MCF 10A (cell line): Measurements from ENCODE around the gene IRF2BP2. TPM values are rescaled to one million over a fixed set of nuclear protein-coding genes. Genes with fewer than 3 reads are reported as not detected.

Source experiments
- Bru-seq: library from RNA; stranded (reverse); fragments of 400-500 nt; gene quantifications from one replicate; lab custom pipeline; 2021; lab: Mats Ljungman, UMichigan
- BruChase-seq, 2 experiments: library from RNA; stranded (reverse); fragments of 400-500 nt; gene quantifications; one replicate each; lab custom pipeline; 2021; lab: Mats Ljungman, UMichigan
- BruUV-seq: library from RNA; stranded (reverse); fragments of 400-500 nt; replicated peaks from 2 replicates; lab custom pipeline; 2021; lab: Mats Ljungman, UMichigan
- CTCF ChIA-PET: fragments of 300-600 bp; sonication (Branson Sonifier 250); formaldehyde crosslinking; extraction: SDS; loops from one replicate; lab custom pipeline; 2021; ENCODE audit warnings: antibody characterized with exemption, inconsistent platforms; lab: Yijun Ruan, JAX
- POLR2A ChIA-PET: fragments of 300-600, 350-650 bp; sonication (Branson Sonifier 250); formaldehyde crosslinking; extraction: SDS; loops from one replicate; lab custom pipeline; 2020; ENCODE audit warnings: antibody characterized with exemption, inconsistent platforms; lab: Yijun Ruan, JAX
- DNase-seq: peaks from one replicate; pipeline ENCODE4 v3.0.0-alpha.2; 2018; ENCODE audit not compliant: unreplicated experiment
- H3K27ac Mint-ChIP-seq: one replicate; pipeline ENCODE4 v1.8.0; 2022; ENCODE audit warnings: mild to moderate bottlenecking, low read depth, mixed read lengths; ENCODE audit not compliant: unreplicated experiment
- H3K27me3 Mint-ChIP-seq: one replicate; pipeline ENCODE4 v1.8.0; 2022; ENCODE audit warnings: mixed read lengths; ENCODE audit not compliant: insufficient read depth, unreplicated experiment
- H3K36me3 Mint-ChIP-seq: one replicate; pipeline ENCODE4 v1.8.0; 2022; ENCODE audit warnings: mild to moderate bottlenecking, moderate library complexity, mixed read lengths; ENCODE audit not compliant: insufficient read depth, unreplicated experiment
- H3K4me1 Mint-ChIP-seq: one replicate; pipeline ENCODE4 v1.8.0; 2022; ENCODE audit warnings: mixed read lengths; ENCODE audit not compliant: insufficient read depth, unreplicated experiment
- H3K4me3 Mint-ChIP-seq: one replicate; pipeline ENCODE4 v1.8.0; 2022; ENCODE audit warnings: mild to moderate bottlenecking, moderate library complexity, mixed read lengths; ENCODE audit not compliant: unreplicated experiment
- H3K9me3 Mint-ChIP-seq: one replicate; pipeline ENCODE4 v1.8.0; 2022; ENCODE audit warnings: mixed read lengths; ENCODE audit not compliant: unreplicated experiment
- intact Hi-C: fragments of 100-400 bp; cut with micrococcal nuclease; formaldehyde crosslinking; loops from 2 replicates; pipeline ENCODE4 v1.14.1; 2022
- long read RNA-seq: library from polyadenylated mRNA; stranded (forward); transcript quantifications from one replicate; pipeline ENCODE4 v2.0.0, GENCODE V29; 2022
- total RNA-seq: library from RNA; stranded (reverse); gene quantifications from 2 replicates; pipeline ENCODE4 v1.2.3, GENCODE V29; 2022
- TF ChIP-seq, protein P1 (sequence below): fragments of 200-600 bp; IDR thresholded peaks from one replicate; pipeline ENCODE4 v1.8.0; 2022; ENCODE audit warnings: antibody characterized with exemption, mild to moderate bottlenecking; ENCODE audit not compliant: unreplicated experiment

IRF2BP2 gene
- 149 and 217 TPM in 2 replicates for total RNA-seq
- percentile 99 among the genes with signal in this experiment for Bru-seq, nascent RNA
- BruChase-seq, experiment 1, labeled RNA remaining after a 6-hour chase: percentile 94 among the genes with signal in this experiment
- BruChase-seq, experiment 2, labeled RNA remaining after a 2-hour chase: percentile 100 among the genes with signal in this experiment
- long read RNA-seq, full-length matches to known transcripts: 85 of 190 reads
- long read RNA-seq, partial matches to known transcripts: 0 of 190 reads
- long read RNA-seq, other reads (novel, unspliced or antisense): 105 of 190 reads

DNA sequence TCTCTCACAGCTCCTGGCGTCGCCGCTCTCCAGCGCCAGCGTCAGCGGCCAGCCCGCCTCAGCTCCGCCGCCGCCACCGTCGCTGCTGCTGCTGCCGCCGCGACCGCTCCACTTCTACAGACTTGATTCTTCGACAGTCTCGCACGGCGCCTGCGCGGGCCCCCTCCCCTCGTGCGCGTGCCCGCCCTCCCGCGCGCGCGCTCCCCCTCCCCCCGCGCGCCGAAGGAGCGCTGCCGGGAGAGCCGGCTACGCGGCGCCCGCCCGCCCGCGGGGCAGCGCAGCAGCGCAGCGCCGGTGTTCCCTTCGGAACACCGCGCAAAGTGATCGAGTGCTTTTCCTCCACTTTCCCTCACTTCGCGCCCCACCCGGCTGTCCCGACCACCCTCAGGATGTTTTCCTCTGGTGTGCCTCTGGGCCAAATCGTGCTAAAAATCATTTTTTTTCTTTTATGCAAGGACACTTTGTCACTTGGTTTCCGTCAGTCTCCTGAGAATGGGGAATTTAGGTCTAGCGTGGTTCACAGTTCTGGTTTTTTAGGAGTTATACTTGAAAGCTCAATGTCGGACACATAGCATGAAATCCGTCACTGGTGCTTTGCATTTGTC, at the start of gene IRF2BP2:
TSS of gene IRF2BP2 (minus strand) at position 118 of the 605 bp plus-strand sequence. CDS start 684 bp downstream, outside the sequence.
- no TSS peak for BruUV-seq
- H3K27me3 Mint-ChIP-seq: no peaks in the 10 kb centered on the region
- peak within 1 kb of the TSS; percentile 95 for H3K27ac Mint-ChIP-seq
- intact Hi-C loops: loop anchor here (1.0 to 10.0 kb wide), 4 partner anchors 372 to 895 kb away; partner anchors contain the start of gene B3GALNT2
- H3K9me3 Mint-ChIP-seq: no peaks in the 10 kb centered on the region
- peak; percentile 93 for DNase-seq
- TF ChIP-seq, protein P1, sequence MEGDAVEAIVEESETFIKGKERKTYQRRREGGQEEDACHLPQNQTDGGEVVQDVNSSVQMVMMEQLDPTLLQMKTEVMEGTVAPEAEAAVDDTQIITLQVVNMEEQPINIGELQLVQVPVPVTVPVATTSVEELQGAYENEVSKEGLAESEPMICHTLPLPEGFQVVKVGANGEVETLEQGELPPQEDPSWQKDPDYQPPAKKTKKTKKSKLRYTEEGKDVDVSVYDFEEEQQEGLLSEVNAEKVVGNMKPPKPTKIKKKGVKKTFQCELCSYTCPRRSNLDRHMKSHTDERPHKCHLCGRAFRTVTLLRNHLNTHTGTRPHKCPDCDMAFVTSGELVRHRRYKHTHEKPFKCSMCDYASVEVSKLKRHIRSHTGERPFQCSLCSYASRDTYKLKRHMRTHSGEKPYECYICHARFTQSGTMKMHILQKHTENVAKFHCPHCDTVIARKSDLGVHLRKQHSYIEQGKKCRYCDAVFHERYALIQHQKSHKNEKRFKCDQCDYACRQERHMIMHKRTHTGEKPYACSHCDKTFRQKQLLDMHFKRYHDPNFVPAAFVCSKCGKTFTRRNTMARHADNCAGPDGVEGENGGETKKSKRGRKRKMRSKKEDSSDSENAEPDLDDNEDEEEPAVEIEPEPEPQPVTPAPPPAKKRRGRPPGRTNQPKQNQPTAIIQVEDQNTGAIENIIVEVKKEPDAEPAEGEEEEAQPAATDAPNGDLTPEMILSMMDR: no peak
- peaks cover 47% of the 10 kb centered on the region for H3K36me3 Mint-ChIP-seq
- CTCF ChIA-PET: interaction anchor here (0.6 to 6.2 kb wide), 8 partner anchors 47 to 472 kb away, joined by 3 to 76 read pairs (median 30); no protein-coding TSS in a partner anchor
- H3K4me3 Mint-ChIP-seq: peak within 1 kb of the TSS; percentile 95
- H3K4me1 Mint-ChIP-seq: peaks cover 53% of the 10 kb centered on the region
- POLR2A ChIA-PET: interaction anchor here (0.6 to 20.9 kb wide), 51 partner anchors 9 to 495 kb away, joined by 3 to 904 read pairs (median 6); partner anchors contain the start of gene TARBP1

DNA sequence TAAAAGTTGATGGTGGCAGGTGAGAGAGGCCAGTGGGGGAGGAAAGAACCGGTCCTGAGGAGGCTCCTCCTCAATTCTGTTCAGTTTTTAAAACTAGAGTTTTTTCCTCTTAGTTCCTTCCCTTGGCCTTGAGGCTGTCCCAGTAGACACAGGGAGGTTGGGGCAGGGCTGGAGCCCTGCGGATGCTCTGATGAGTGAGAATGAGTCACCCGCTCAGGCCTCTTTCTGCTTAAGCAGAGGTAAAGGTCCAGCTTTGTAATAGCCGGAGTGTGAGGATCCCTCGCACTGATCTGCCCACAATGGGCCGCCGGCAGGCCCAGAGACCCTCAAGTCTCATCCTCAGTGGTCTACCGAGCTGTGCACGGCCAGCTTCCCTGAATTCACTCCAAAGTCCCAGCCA, 49.6 kb upstream of the IRF2BP2 start:
- no peaks in the 10 kb centered on the region for H3K27me3 Mint-ChIP-seq
- intact Hi-C loops: loop anchor here (5.0 kb wide), 1 partner anchor 127 kb away; no protein-coding TSS in a partner anchor
- peak; percentile 97 for DNase-seq
- H3K36me3 Mint-ChIP-seq: no peaks in the 10 kb centered on the region
- H3K27ac Mint-ChIP-seq: no peak overlapping the region
- TF ChIP-seq, protein P1: no peak
- H3K4me1 Mint-ChIP-seq: peaks cover 48% of the 10 kb centered on the region
- no peak overlapping the region for H3K4me3 Mint-ChIP-seq
- POLR2A ChIA-PET: interaction anchor here (0.7 to 5.7 kb wide), 21 partner anchors 11 to 423 kb away, joined by 3 to 543 read pairs (median 39); partner anchors contain the start of gene IRF2BP2
- H3K9me3 Mint-ChIP-seq: peaks cover 10% of the 10 kb centered on the region
- CTCF ChIA-PET: interaction anchor here (0.6 to 5.7 kb wide), 10 partner anchors 14 to 427 kb away, joined by 3 to 65 read pairs (median 5); partner anchors contain the start of gene IRF2BP2
- no TSS peak for BruUV-seq

DNA sequence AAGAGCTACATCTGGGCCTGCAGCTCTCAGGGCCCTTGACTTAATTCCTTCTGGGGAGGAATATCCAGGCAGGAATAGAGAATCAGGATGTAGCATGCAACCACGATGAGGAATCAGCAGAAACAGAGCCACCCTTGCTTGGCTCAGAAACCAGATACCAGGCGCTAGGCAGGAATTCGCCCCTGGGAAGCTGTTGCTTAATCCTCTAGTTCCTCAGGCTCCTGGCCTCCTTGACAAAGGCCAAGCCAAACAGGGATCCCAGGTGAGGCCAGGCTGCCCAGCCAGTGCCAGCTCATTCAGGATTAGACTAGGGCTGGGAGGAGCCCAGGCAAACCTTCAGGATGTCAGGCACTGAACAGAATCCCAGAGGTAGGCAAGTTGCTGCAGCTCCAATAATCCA, 48.2 kb upstream of the IRF2BP2 start:
- TF ChIP-seq, protein P1: no peak
- DNase-seq: peak; percentile 100
- peak overlapping the region; percentile 91 for H3K27ac Mint-ChIP-seq
- no peaks in the 10 kb centered on the region for H3K27me3 Mint-ChIP-seq
- intact Hi-C loops: loop anchor here (5.0 kb wide), 1 partner anchor 126 kb away; no protein-coding TSS in a partner anchor
- no TSS peak for BruUV-seq
- H3K4me3 Mint-ChIP-seq: no peak overlapping the region
- H3K4me1 Mint-ChIP-seq: peaks cover 57% of the 10 kb centered on the region
- CTCF ChIA-PET: interaction anchor here (0.5 to 5.7 kb wide), 23 partner anchors 13 to 426 kb away, joined by 3 to 65 read pairs (median 5); partner anchors contain the start of gene IRF2BP2
- H3K36me3 Mint-ChIP-seq: no peaks in the 10 kb centered on the region
- POLR2A ChIA-PET: interaction anchor here (0.6 to 5.7 kb wide), 54 partner anchors 11 to 1262 kb away, joined by 3 to 543 read pairs (median 7); partner anchors contain the start of genes IRF2BP2 and RBM34
- peaks cover 10% of the 10 kb centered on the region for H3K9me3 Mint-ChIP-seq
